ENCODE results near the gene LANCL2. TPM values are rescaled to one million over a fixed set of nuclear protein-coding genes. Genes with fewer than 3 reads are reported as not detected.
"Not testable (repeated sequence)": the region's sequence is repeated elsewhere in the genome, so short reads cannot be mapped to it uniquely, and the experiment has no call there.

The LANCL2 gene, protein sequence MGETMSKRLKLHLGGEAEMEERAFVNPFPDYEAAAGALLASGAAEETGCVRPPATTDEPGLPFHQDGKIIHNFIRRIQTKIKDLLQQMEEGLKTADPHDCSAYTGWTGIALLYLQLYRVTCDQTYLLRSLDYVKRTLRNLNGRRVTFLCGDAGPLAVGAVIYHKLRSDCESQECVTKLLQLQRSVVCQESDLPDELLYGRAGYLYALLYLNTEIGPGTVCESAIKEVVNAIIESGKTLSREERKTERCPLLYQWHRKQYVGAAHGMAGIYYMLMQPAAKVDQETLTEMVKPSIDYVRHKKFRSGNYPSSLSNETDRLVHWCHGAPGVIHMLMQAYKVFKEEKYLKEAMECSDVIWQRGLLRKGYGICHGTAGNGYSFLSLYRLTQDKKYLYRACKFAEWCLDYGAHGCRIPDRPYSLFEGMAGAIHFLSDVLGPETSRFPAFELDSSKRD
- polyA plus RNA-seq (ENCODE audit: insufficient read length in 3 of 3): 10 to 100 TPM; 26.0 to 29.0 (median 27.3) TPM

DNA sequence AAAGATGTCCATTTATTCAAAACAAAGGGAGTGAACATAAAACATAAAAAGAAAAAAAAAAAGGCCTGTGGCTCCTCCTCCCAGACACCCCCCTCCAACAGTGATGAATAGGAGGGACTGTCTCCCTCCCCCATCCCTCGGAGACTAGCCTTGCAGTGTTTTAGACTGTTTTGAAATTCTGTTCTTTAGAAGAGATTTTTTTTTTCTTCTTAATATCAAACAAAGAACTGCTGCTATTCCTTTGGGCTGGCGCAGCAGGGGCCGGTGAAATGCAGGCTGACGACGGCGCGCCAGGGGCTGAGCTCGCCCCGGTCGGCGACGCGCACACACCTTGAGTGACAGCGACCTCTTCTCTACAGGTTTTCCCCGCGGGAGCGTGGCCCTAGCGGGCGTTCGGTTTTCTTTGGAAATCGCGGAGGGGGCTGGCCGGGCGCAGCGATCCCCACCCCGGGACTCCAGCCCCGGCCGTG, at the start of gene LANCL2:
TSS of gene LANCL2 (plus strand) at position 133 of the 470 bp plus-strand sequence. CDS start 689 bp downstream, outside the sequence.
- peak; percentile 46 to 48 (median 47) for DNase-seq (ENCODE audit: low read depth in 3 of 3, low spot score in 2 of 3)

DNA sequence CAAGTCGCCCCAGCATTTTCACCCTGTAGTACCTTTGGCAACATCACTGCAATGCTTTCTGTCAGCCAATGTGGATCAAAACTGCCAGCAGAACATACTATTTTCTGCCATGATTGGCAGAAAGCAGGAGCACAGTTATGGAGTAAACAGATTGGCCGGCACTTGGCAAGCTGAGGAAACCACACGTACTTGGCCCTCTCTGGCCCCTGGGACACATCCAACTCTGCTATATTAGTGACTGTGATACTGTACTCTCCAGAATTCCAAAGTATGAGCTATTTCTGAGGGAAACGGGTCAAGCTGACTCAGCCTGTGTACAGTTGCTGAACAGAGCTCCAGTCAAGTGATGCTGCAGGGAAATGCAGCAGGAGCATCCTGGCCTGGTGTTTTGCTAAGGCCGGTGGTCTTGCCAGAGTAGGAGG, 39.8 kb upstream of the LANCL2 start:
- DNase-seq (ENCODE audit: low read depth in 3 of 3, low spot score in 2 of 3): no peak

DNA sequence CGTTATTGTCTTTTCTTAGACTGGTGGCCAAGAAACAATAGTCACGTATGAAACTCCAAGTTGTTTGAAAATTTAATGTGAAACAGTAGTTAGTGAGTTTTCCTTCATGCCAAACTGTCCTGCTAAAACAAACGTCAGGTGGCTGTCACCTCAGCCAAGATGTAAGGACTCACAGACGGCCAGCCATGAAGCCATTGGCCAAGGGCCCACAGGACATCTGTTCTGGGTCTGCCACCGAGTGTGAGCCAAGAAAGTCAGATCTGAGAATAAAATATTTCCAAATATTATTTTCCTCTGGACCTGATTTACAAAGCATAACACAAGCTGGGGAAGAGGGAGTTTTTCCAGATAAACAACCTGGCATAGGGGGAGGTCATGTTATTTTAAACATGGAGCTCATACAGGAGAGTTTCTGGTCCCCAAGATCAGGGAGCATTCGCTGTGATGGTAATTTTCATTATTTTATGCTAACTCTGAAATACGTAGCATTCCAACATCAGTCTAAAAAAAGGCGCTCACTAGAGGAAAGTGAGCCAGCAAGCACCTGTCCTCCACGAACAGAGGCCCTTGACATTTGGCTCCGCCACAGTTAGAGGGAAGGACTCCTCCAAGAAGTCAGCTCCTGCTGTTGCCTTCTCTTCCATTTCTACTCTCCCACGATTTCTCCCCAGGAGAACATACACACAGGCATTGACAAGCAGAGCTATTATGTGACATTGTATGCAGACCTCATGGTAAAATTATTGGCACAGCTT, 38.9 kb upstream of the LANCL2 start:
- DNase-seq (ENCODE audit: low read depth in 3 of 3, low spot score in 2 of 3): no peak

DNA sequence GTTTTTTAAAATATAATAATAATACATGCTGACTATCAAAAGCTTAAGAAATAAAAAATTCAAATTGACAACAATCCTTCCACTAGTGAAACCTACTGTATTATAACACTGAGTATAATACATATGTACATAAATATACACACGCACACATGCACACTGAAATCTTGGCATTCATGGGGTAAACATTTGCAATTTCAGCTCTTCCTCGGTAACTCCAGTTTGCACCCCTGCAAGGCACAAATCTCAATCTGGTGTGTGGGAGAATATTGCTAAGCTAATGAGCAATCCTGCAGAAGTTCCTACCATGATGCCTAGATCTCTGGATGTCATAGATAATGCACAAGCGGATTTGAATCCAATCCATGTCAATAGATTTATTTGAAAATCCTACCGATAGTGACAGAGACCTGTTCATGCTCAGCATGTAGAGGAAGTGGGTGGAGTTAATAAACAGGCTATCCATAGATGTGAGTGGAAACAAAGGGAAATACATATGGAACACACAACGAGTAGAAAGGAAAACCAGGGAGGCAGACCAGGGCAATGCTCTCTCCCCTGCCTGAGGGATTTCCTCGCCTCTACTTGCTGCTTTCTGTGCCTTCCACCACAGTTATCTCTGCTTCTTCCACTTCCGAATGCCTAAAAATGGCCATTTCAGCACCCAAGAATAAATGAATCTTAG, 38.1 kb upstream of the LANCL2 start:
- DNase-seq (ENCODE audit: low read depth in 3 of 3, low spot score in 2 of 3): no peak

GRCh38 chr7:55335151-55335550, 30.0 kb upstream of the LANCL2 start:
- DNase-seq (ENCODE audit: low read depth in 3 of 3, low spot score in 2 of 3): no peak

DNA sequence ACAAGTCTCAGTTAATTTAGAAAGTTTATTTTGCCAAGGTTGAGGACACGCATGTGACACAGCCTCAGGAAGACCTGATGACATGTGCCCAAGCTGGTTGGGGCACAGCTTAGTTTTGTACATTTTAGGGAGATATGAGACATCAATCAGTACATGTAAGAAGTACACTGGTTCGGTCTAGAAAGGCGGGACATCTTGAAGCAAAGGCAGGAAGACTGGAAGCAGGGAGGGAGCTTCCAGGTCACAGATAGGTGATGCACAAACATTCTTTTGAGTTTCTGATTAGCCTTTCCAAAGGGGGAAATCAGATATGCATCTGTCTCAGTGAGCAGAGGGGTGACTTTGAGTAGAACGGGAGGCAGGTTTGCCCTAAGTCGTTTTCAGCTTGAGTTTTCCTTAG, 29.4 kb upstream of the LANCL2 start:
- no peak for DNase-seq (ENCODE audit: low read depth in 3 of 3, low spot score in 2 of 3)

- DNase-seq (ENCODE audit: low read depth in 3 of 3, low spot score in 2 of 3): no peak
Measured at GRCh38 chr7:55336540-55336939, 28.6 kb upstream of the LANCL2 start.

- no peak for DNase-seq (ENCODE audit: low read depth in 3 of 3, low spot score in 2 of 3)
Measured at GRCh38 chr7:55339033-55340000, 25.8 kb upstream of the LANCL2 start.

GRCh38 chr7:55342216-55342871, 22.8 kb upstream of the LANCL2 start:
- DNase-seq (ENCODE audit: low read depth in 3 of 3, low spot score in 2 of 3): no peak

GRCh38 chr7:55343002-55343781, 21.9 kb upstream of the LANCL2 start:
- no peak for DNase-seq (ENCODE audit: low read depth in 3 of 3, low spot score in 2 of 3)

DNA sequence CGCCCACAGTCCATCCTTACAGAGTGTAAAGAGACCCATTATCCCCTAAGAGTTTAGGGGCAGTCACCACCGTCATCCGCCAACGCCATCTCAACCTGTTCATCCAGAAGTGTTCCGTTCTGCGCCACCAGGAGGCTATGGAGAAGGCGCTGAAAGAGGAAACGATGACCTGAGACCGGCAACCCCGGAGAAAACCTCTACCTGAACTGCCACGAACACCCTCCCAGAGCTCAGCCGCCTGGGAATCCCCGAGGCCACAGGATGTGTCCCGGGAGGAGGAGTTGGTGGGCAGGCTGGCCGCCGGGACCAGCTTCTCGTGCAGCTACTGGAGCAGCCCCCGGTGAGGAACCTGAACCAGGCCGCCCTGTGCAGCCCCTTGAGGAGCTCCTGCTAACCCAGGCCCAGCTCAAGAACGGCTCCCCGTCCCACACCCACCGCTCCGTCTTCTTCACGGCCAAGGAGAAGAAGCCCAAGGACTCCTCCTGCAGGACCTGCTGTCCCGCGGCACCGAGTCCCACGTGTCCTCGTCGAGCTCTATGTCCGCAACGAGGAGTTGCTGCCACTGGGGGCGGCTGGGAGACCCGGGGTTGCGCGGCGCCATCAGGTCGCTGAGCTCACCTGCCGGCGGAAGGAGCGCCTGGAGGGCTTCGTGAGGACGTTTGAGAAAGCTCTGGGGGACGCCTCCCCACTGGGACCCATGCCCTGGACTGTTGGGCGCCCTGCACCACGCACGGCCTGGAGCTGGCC, 21.1 kb upstream of the LANCL2 start:
- no peak for DNase-seq (ENCODE audit: low read depth in 3 of 3, low spot score in 2 of 3)

- no peak for DNase-seq (ENCODE audit: low read depth in 3 of 3, low spot score in 2 of 3)
Measured at GRCh38 chr7:55344840-55345239, 20.3 kb upstream of the LANCL2 start.

DNA sequence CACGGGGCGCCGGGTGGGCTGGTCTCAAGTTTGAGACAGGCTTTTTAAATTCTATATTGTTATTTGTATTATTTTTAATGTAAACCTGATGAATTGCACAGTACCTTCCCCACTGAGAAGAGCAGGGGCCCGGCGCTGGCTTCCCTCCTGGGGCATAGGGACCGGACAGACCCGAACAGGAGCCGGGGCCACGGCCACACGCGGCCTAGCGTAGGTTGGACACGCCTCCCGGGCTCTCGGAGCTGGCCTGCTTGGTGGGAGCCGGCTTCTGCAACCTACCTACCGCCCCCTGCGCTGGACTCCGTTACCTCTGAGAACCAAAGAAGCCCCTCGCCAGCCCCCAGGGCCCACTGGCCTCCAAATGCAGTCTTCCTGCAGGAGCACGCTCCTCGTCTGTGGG, 19.8 kb upstream of the LANCL2 start:
- DNase-seq (ENCODE audit: low read depth in 3 of 3, low spot score in 2 of 3): no peak

GRCh38 chr7:55348502-55348901, 16.6 kb upstream of the LANCL2 start:
- no peak for DNase-seq (ENCODE audit: low read depth in 3 of 3, low spot score in 2 of 3)

DNA sequence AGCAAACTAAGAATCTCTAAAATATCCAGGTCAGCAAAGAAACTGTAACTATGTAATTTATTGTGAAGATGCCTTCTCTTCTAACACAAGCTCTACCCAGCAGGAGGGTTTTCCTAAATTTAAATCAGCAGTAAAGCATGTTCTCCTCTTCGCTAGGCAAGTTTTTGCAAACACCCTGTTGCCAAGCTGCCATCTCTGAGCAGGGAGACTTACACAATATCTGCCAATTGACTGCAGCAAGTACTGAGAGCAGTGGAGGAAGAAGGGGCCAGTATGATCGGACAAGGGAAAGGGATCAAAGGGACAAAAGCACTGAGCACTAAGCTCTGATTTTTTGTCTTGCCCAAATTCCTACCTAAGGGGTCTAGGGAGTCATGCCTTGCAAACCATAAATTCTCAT, 16.0 kb upstream of the LANCL2 start:
- no peak for DNase-seq (ENCODE audit: low read depth in 3 of 3, low spot score in 2 of 3)

GRCh38 chr7:55350281-55350680, 14.9 kb upstream of the LANCL2 start:
- DNase-seq (ENCODE audit: low read depth in 3 of 3, low spot score in 2 of 3): no peak

DNA sequence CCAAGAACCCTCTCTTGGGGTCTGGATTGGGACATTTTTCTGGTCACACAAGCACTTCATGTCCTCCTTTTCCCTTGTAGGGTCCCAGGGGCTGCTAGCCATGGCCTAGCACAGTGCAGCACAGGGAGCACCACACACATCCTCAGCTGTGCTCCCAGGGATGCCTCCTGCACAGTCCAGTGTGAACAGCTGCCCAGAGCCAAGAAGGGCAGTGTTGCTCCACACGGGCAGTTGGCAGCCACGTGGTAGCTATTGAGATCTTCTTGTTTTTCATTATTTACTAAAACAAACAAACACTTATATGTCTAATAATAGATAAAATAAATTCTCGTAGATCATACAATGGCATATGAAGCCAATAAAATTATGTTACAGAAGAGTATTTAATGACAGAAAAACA, 13.9 kb upstream of the LANCL2 start:
- no peak for DNase-seq (ENCODE audit: low read depth in 3 of 3, low spot score in 2 of 3)

GRCh38 chr7:55352947-55353273, 12.2 kb upstream of the LANCL2 start:
- not testable (repeated sequence) for DNase-seq (ENCODE audit: low read depth in 3 of 3, low spot score in 2 of 3)

Measured in right renal cortex interstitium (tissue), 3 donors.